HepG2 (cell line): Measurements from ENCODE around the gene SUV39H2. TPM values are rescaled to one million over a fixed set of nuclear protein-coding genes. Genes with fewer than 3 reads are reported as not detected.

Source experiments
- EP300 ChIP-seq, 3 experiments: sonication (generic) in 1 of 3; formaldehyde crosslinking in 1 of 3; IDR thresholded peaks; 2 replicates each; pipeline versions ENCODE4 v1.5.1 to v1.6.1; 2011 to 2020; ENCODE audit warnings: low read depth in 2 of 3, low read length in 2 of 3, borderline replicate concordance in 1 of 3, improper control_type of control experiment in 1 of 3, mild to moderate bottlenecking in 1 of 3, missing genetic modification reagents in 1 of 3, moderate library complexity in 1 of 3
- HCFC1 ChIP-seq: fragments of 150-350 bp; IDR thresholded peaks from 2 replicates; pipeline ENCODE4 v1.6.1; 2014; ENCODE audit warnings: low read depth, low read length
- HDAC2 ChIP-seq: sonication (generic); formaldehyde crosslinking; IDR thresholded peaks from 2 replicates; pipeline ENCODE4 v1.4.0; 2020; ENCODE audit warnings: missing genetic modification reagents
- HOXA9 ChIP-seq: sonication (generic); formaldehyde crosslinking; IDR thresholded peaks from 2 replicates; pipeline ENCODE4 v1.8.1; 2022; ENCODE audit warnings: missing genetic modification reagents, mild to moderate bottlenecking, moderate library complexity, borderline replicate concordance
- IKZF1 ChIP-seq: fragments of 450-650 bp; IDR thresholded peaks from 2 replicates; pipeline ENCODE4 v1.7.1; 2016
- IKZF4 ChIP-seq: sonication (generic); formaldehyde crosslinking; IDR thresholded peaks from 2 replicates; pipeline ENCODE4 v1.5.1; 2020; ENCODE audit warnings: borderline replicate concordance, mild to moderate bottlenecking, low read depth, missing genetic modification reagents; ENCODE audit errors: not compliant biosample characterization
- IRX3 ChIP-seq: sonication (generic); formaldehyde crosslinking; IDR thresholded peaks from 2 replicates; pipeline ENCODE4 v1.8.1; 2023; ENCODE audit warnings: mild to moderate bottlenecking, low read depth, missing genetic modification reagents, borderline replicate concordance
- JUNB ChIP-seq: sonication (generic); formaldehyde crosslinking; IDR thresholded peaks from 2 replicates; pipeline ENCODE4 v1.8.0; 2022; ENCODE audit warnings: missing genetic modification reagents, mild to moderate bottlenecking, borderline replicate concordance
- KLF13 ChIP-seq: sonication (generic); formaldehyde crosslinking; IDR thresholded peaks from 2 replicates; pipeline ENCODE4 v1.4.0; 2020; ENCODE audit warnings: mild to moderate bottlenecking, missing genetic modification reagents
- KLF9 ChIP-seq: IDR thresholded peaks from 2 replicates; pipeline ENCODE4 v1.6.1; 2016; ENCODE audit warnings: low read depth
- MED1 ChIP-seq: sonication (generic); formaldehyde crosslinking; IDR thresholded peaks from 2 replicates; pipeline ENCODE4 v1.4.0; 2020; ENCODE audit warnings: missing genetic modification reagents
- MEIS2 ChIP-seq: sonication (generic); formaldehyde crosslinking; IDR thresholded peaks from 2 replicates; pipeline ENCODE4 v1.9.0; 2021; ENCODE audit warnings: mild to moderate bottlenecking, missing genetic modification reagents
- MLXIP ChIP-seq: sonication (generic); formaldehyde crosslinking; IDR thresholded peaks from 2 replicates; pipeline ENCODE4 v1.9.0; 2021; ENCODE audit warnings: missing genetic modification reagents, borderline replicate concordance
- NCOA2 ChIP-seq: sonication (generic); formaldehyde crosslinking; IDR thresholded peaks from 2 replicates; pipeline ENCODE4 v1.8.0; 2022; ENCODE audit warnings: inconsistent platforms
- NCOA5 ChIP-seq: sonication (generic); formaldehyde crosslinking; IDR thresholded peaks from 2 replicates; pipeline ENCODE4 v1.4.0; 2020; ENCODE audit warnings: missing genetic modification reagents
- SNRNP70 ChIP-seq: fragments of 200-400 bp; formaldehyde crosslinking; IDR thresholded peaks from 2 replicates; pipeline ENCODE4 v1.6.1; 2017; ENCODE audit warnings: mild to moderate bottlenecking, low read depth, low read length, moderate library complexity
- TFDP2 ChIP-seq: sonication (generic); formaldehyde crosslinking; IDR thresholded peaks from 2 replicates; pipeline ENCODE4 v1.4.0; 2020; ENCODE audit warnings: missing genetic modification reagents
- TP53 ChIP-seq: sonication (generic); formaldehyde crosslinking; conservative IDR thresholded peaks from 2 replicates; pipeline ENCODE4 v1.4.0; 2020; ENCODE audit warnings: missing genetic modification reagents
- ZFAT ChIP-seq: sonication (generic); formaldehyde crosslinking; conservative IDR thresholded peaks from 2 replicates; pipeline ENCODE4 v1.8.1; 2023; ENCODE audit warnings: missing genetic modification reagents, inconsistent platforms
- ZNF232 ChIP-seq: sonication (generic); formaldehyde crosslinking; IDR thresholded peaks from 2 replicates; pipeline ENCODE4 v1.4.0; 2020; ENCODE audit warnings: missing genetic modification reagents, borderline replicate concordance
- ZNF329 ChIP-seq: sonication (generic); formaldehyde crosslinking; IDR thresholded peaks from 2 replicates; pipeline ENCODE4 v1.9.0; 2021; ENCODE audit warnings: low read depth, mild to moderate bottlenecking, missing genetic modification reagents
- ZNF597 ChIP-seq: sonication (generic); formaldehyde crosslinking; IDR thresholded peaks from 2 replicates; pipeline ENCODE4 v1.5.0; 2020; ENCODE audit warnings: missing genetic modification reagents
- ZNF749 ChIP-seq: sonication (generic); formaldehyde crosslinking; IDR thresholded peaks from 2 replicates; pipeline ENCODE4 v1.8.0; 2022; ENCODE audit warnings: mild to moderate bottlenecking, missing genetic modification reagents, moderate library complexity, borderline replicate concordance
- ZNF75D ChIP-seq: sonication (generic); formaldehyde crosslinking; IDR thresholded peaks from 2 replicates; pipeline ENCODE4 v1.8.1; 2023; ENCODE audit warnings: missing genetic modification reagents, mild to moderate bottlenecking, borderline replicate concordance
- ZNF772 ChIP-seq: sonication (generic); formaldehyde crosslinking; IDR thresholded peaks from 2 replicates; pipeline ENCODE4 v1.5.0; 2020; ENCODE audit warnings: mild to moderate bottlenecking, missing genetic modification reagents
- polyA plus RNA-seq, 8 experiments: library from polyadenylated mRNA; depleted of rRNA in 3 of 8; stranded (reverse) in 7 of 8; unstranded in 1 of 8; fragments of >200 nt; fragmentation: Illumina TruSeq in 4 of 8; extraction: Trizol in 4 of 8; gene quantifications; 2 replicates each; pipeline versions ENCODE4 v1.2.1 to v1.2.3, GENCODE V29; 2011 to 2016; ENCODE audit warnings: low read depth in 4 of 8, missing spikeins in 1 of 8, mixed read lengths in 1 of 8; ENCODE audit not compliant: insufficient read depth in 1 of 8
- total RNA-seq, 5 experiments: library from RNA; depleted of rRNA; stranded (reverse); fragments of >200 nt; fragmentation: Illumina TruSeq; extraction: Trizol; gene quantifications; 2 replicates each; pipeline ENCODE4 v1.2.3, GENCODE V29; 2016; ENCODE audit warnings: low read depth in 1 of 5

The SUV39H2 gene
- total and polyA plus RNA-seq, 2 of the 13 experiments (the other 11 are each of a cell fraction or from before 2014, with no cell fraction given), result 9.0 to 44.3 TPM

DNA sequence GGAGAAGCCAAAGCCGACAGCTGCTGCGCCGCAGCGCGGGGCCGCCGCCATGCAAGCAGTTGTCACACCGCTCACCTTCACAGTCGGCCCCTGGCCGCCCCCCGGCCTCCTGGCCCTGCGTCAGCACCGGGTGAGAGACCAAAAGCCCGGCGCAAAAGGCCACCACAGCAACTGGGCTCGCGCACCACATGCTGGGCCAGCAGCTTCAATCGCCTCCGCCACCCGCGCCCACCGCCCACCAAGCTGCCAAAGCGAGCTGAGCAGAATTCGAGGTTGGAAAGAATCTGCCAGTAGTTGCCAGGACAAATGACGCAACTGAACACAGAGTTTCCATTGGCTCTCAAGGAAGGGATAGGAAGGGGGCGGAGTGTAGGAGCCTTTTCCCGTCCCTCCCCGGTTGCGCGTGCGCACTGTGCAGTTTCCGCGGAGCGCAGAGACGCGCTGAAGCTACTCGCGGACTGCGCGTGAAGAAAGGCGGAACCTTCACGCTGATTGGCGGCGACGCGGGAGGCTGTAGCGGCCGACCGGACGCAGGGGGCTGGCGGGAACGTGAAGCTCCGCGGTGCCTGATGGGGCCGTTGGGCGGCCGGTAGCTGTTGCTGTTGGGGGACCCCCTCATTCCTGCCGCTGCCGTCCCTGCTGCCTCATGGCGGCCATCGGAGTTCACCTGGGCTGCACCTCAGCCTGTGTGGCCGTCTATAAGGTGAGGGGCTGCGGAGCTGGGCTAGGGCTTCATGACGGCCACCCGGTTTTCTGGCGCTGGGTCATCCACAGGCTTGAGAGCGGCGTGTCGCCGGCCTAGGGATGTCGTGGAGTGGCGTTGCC lies 40.7 kb upstream of the SUV39H2 start, which contains the start of the genes CDNF, HSPA14 and MSANTD7 (continued):
- TF ChIP-seq MLXIP (CRISPR knock-in tag) (no peak), JUNB (CRISPR knock-in tag) (no peak), NCOA5 (no peak), ZNF232 (CRISPR knock-in tag) (0 out of 2 replicates have a peak, but pooled peaks have one; percentile 24), HCFC1 (peak; percentile 41; the same call in 1 of the 2 replicates), MED1 (CRISPR knock-in tag) (0 out of 2 replicates have a peak, but pooled peaks have one; percentile 33), SNRNP70 (no peak), IKZF1 (no peak), MEIS2 (CRISPR knock-in tag) (no peak; the same call in 1 of the 2 replicates), KLF13 (CRISPR knock-in tag) (no peak), HOXA9 (CRISPR knock-in tag) (no peak), ZNF749 (no peak), IKZF4 (no peak), TP53 (CRISPR knock-in tag) (no peak), HDAC2 (CRISPR knock-in tag) (peak; percentile 63; the same call in 1 of the 2 replicates), ZNF772 (peak; percentile 72), ZNF597 (CRISPR knock-in tag) (no peak), EP300 (IDR thresholded peaks at IDR 0.05; ENCODE audit: low read depth in 2 of 2, low read length in 2 of 2) (peak; percentile 18 to 19; a peak in 1 of 4 replicates), EP300 (CRISPR knock-in tag; IDR thresholded peaks at IDR 0.05; ENCODE audit: borderline replicate concordance) (no peak), IRX3 (CRISPR knock-in tag) (no peak; the same call in 1 of the 2 replicates), ZNF75D (CRISPR knock-in tag) (no peak), TFDP2 (peak; percentile 96), KLF9 (CRISPR knock-in tag) (no peak; the same call in 1 of the 2 replicates), ZNF329 (peak; percentile 44; the same call in 1 of the 2 replicates), ZFAT (CRISPR knock-in tag) (0 out of 2 replicates have a peak, but pooled peaks have one; percentile 57), NCOA2 (CRISPR knock-in tag) (peak; percentile 27; the same call in 1 of the 2 replicates)
